ENCODE data around the gene CLCN1. TPM values are rescaled to one million over a fixed set of nuclear protein-coding genes. Genes with fewer than 3 reads are reported as not detected.

CLCN1 gene
- total RNA-seq, 1 experiment from 2014 or later: 0.13 TPM

- Mint-ChIP-seq H3K27ac (no peak overlapping the region), H3K27me3 (ENCODE audit: low read depth) (no peaks in the 10 kb centered on the region; the same call in 1 of the 2 replicates), H3K36me3 (ENCODE audit: insufficient read depth in 1 of 3, low read depth in 3 of 3) (peaks cover 71 to 95% (median 95%) of the 10 kb centered on the region in 3 experiments), H3K4me3 (no peak overlapping the region), H3K4me1 (no peaks in the 10 kb centered on the region), H3K9me3 (no peaks in the 10 kb centered on the region)
- Histone ChIP-seq H3K27ac (ENCODE audit: insufficient read length, low read depth, low read length) (no peak overlapping the region), H3K14ac (ENCODE audit: insufficient read depth, low read length) (no peak overlapping the region), H3K9me3 (ENCODE audit: control insufficient read depth, low read depth, low read length) (no peaks in the 10 kb centered on the region), H3K27me3 (ENCODE audit: insufficient read depth, low read length) (no peaks in the 10 kb centered on the region), H3K4ac (ENCODE audit: low read depth, low read length) (no peak overlapping the region), H2BK120ac (ENCODE audit: low read depth, low read length, poor library complexity, severe bottlenecking) (no peak overlapping the region), H3K23ac (ENCODE audit: insufficient read length, low read depth, low read length) (no peak overlapping the region), H3K4me1 (ENCODE audit: insufficient read depth, low read length) (no peaks in the 10 kb centered on the region), H3T11ph (ENCODE audit: low read length) (no peak overlapping the region), H3K79me1 (ENCODE audit: insufficient read depth, low read depth, low read length, poor library complexity, severe bottlenecking) (no peaks in the 10 kb centered on the region), H4K20me1 (ENCODE audit: control insufficient read depth, insufficient read depth, insufficient read length) (no peaks in the 10 kb centered on the region), H2BK5ac (ENCODE audit: insufficient read length, low read length) (no peak overlapping the region), H2BK20ac (ENCODE audit: low read depth, low read length, poor library complexity, severe bottlenecking) (no peak overlapping the region), H2BK12ac (ENCODE audit: insufficient read length, low read depth, low read length) (no peak overlapping the region), H2AFZ (ENCODE audit: low read length) (no peak overlapping the region), H2AK5ac (ENCODE audit: insufficient read length, low read length) (no peak overlapping the region), H3K23me2 (ENCODE audit: insufficient read length, low read depth, low read length, poor library complexity, severe bottlenecking) (no peaks in the 10 kb centered on the region), H3K9ac (ENCODE audit: extremely low read depth, insufficient read length, low read length) (no peak overlapping the region), H4K5ac (ENCODE audit: insufficient read length, low read depth, low read length) (no peak overlapping the region), H4K91ac (ENCODE audit: insufficient read length, low read depth, low read length) (no peak overlapping the region), H3K4me2 (ENCODE audit: insufficient read depth, insufficient read length, low read length) (no peak overlapping the region), H3K18ac (ENCODE audit: insufficient read length, low read depth, low read length) (no peak overlapping the region), H3K56ac (ENCODE audit: insufficient read length, low read depth, low read length) (no peak overlapping the region), H4K8ac (replicated peaks; ENCODE audit: insufficient read length, low read depth, low read length) (no peak overlapping the region), H3K79me2 (ENCODE audit: insufficient read depth, low read length) (0 out of 2 replicates have a peak, but pooled peaks cover 2% of the 10 kb centered on the region), H2BK15ac (ENCODE audit: low read depth, low read length) (no peak overlapping the region)
- DNase-seq: no peak
- TF ChIP-seq CTCF (conservative IDR thresholded peaks at IDR 0.05): no peak
- WGBS (ENCODE audit: extremely low coverage, insufficient read length, low lambda C conversion rate): no CpG with 5 or more reads among the region's 2 CpGs
Observed at GRCh38 chr7:143296686-143297085, 19.2 kb upstream of the CLCN1 start.
